Peyer's patch (tissue), 4 donors: ENCODE data around the gene TPSG1.

Source experiments
- CTCF ChIP-seq, 6 experiments: fragments of 450-650 bp in 4 of 6; fragments of 200-600 bp in 2 of 6; sonication (generic) in 1 of 6; IDR thresholded peaks; one replicate each; pipeline ENCODE4 v1.5.1; 2017 to 2019; ENCODE audit warnings: antibody characterized with exemption in 6 of 6, mild to moderate bottlenecking in 3 of 6, moderate library complexity in 1 of 6
- POLR2A ChIP-seq, 2 donors: fragments of 450-650 bp; IDR thresholded peaks; one replicate each; pipeline ENCODE4 v1.5.1; 2017; ENCODE audit warnings: antibody characterized with exemption in 2 of 2, mild to moderate bottlenecking in 2 of 2, moderate library complexity in 2 of 2

GRCh38 chr16:1222553-1223354, 2.3 kb downstream of the TPSG1 start:
- TF ChIP-seq CTCF (IDR thresholded peaks at IDR 0.05) (no peak), POLR2A (IDR thresholded peaks at IDR 0.05) (no peak)
